GM06990 (cell line): ENCODE results near the gene ZFAND3.

Experiments used
- DNase-seq: peaks from one replicate; pipeline ENCODE4 v3.0.0-alpha.2; 2011; ENCODE audit not compliant: insufficient read length; ENCODE audit errors: extremely low read depth
- H3K27me3 ChIP-seq: replicated peaks from 2 replicates; pipeline ENCODE4 v1.6.0; 2011; ENCODE audit warnings: low read length; ENCODE audit not compliant: control insufficient read depth, insufficient read depth
- H3K36me3 ChIP-seq: 2 replicates; pipeline ENCODE4 v1.5.1; 2011; ENCODE audit warnings: low read length; ENCODE audit not compliant: control insufficient read depth, insufficient read depth
- H3K4me3 ChIP-seq: replicated peaks from 2 replicates; pipeline ENCODE4 v1.5.1; 2011; ENCODE audit warnings: low read depth, mild to moderate bottlenecking, control low read depth, low read length
- TF ChIP-seq, protein P1 (sequence below): IDR thresholded peaks from 2 replicates; pipeline ENCODE4 v1.5.1; 2011; ENCODE audit warnings: low read length, control low read depth, mild to moderate bottlenecking, inconsistent platforms; ENCODE audit not compliant: insufficient read depth, poor library complexity, severe bottlenecking

The ZFAND3 gene

DNA sequence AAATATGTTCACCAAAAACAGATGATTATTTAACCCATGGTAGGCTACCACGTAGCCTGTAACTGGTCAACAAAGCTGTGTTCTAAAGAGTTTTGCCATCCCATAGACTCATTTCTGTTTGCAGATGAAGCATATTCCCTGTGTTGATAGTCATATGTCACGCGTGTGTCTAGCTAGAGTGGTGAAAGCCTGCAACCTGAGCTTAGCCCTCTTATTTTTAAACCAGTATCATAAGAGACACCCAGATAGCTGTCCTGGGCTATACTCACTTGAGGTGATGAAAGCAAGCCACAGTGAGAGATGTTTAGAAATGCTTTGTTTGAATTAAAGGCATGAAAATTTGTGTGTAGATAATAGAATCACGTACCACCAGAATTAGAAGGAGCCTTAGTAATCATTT, 307.8 kb downstream of the ZFAND3 start:
- DNase-seq: no peak
- Histone ChIP-seq H3K36me3 (peaks cover 4% of the 10 kb centered on the region), H3K27me3 (no peaks in the 10 kb centered on the region), H3K4me3 (no peak overlapping the region)
- TF ChIP-seq, protein P1, sequence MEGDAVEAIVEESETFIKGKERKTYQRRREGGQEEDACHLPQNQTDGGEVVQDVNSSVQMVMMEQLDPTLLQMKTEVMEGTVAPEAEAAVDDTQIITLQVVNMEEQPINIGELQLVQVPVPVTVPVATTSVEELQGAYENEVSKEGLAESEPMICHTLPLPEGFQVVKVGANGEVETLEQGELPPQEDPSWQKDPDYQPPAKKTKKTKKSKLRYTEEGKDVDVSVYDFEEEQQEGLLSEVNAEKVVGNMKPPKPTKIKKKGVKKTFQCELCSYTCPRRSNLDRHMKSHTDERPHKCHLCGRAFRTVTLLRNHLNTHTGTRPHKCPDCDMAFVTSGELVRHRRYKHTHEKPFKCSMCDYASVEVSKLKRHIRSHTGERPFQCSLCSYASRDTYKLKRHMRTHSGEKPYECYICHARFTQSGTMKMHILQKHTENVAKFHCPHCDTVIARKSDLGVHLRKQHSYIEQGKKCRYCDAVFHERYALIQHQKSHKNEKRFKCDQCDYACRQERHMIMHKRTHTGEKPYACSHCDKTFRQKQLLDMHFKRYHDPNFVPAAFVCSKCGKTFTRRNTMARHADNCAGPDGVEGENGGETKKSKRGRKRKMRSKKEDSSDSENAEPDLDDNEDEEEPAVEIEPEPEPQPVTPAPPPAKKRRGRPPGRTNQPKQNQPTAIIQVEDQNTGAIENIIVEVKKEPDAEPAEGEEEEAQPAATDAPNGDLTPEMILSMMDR: no peak

- H3K27me3 ChIP-seq: no peaks in the 10 kb centered on the region
- DNase-seq: no peak
- peaks cover 3% of the 10 kb centered on the region for H3K36me3 ChIP-seq
- no peak overlapping the region for H3K4me3 ChIP-seq
- TF ChIP-seq, protein P1: no peak
These were observed 312.0 kb downstream of the ZFAND3 start for GRCh38 chr6:38131527-38131965.

GRCh38 chr6:38133932-38134703, 314.6 kb downstream of the ZFAND3 start:
- peaks cover 3% of the 10 kb centered on the region for H3K36me3 ChIP-seq
- no peaks in the 10 kb centered on the region for H3K27me3 ChIP-seq
- TF ChIP-seq, protein P1: no peak
- DNase-seq: no peak
- H3K4me3 ChIP-seq: no peak overlapping the region

DNA sequence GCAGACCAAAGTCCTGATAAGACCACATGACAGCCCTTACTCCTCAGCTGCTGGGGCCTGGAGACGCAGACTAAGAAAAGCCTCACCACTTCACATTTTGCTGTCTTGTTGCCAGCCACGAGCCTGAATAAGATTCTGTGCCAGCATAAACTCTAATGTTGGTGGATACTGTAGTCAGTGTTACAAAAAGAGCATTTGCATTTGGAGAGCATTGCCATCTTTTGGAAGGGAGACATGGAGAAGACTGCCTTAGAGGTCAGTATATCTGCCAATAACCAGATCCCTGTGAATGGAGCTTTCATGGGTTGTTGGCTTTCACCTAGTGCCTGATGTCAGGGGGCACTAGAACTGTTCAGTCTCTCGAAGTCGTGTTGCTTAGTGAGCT, 315.2 kb downstream of the ZFAND3 start:
- DNase-seq: no peak
- H3K27me3 ChIP-seq: no peaks in the 10 kb centered on the region
- no peak overlapping the region for H3K4me3 ChIP-seq
- H3K36me3 ChIP-seq: peaks cover 3% of the 10 kb centered on the region
- TF ChIP-seq, protein P1: no peak

- no peak for DNase-seq
- no peak overlapping the region for H3K4me3 ChIP-seq
- TF ChIP-seq, protein P1: no peak
- no peaks in the 10 kb centered on the region for H3K27me3 ChIP-seq
- H3K36me3 ChIP-seq: peaks cover 3% of the 10 kb centered on the region
These were observed 317.0 kb downstream of the ZFAND3 start for GRCh38 chr6:38136547-38136946.

DNA sequence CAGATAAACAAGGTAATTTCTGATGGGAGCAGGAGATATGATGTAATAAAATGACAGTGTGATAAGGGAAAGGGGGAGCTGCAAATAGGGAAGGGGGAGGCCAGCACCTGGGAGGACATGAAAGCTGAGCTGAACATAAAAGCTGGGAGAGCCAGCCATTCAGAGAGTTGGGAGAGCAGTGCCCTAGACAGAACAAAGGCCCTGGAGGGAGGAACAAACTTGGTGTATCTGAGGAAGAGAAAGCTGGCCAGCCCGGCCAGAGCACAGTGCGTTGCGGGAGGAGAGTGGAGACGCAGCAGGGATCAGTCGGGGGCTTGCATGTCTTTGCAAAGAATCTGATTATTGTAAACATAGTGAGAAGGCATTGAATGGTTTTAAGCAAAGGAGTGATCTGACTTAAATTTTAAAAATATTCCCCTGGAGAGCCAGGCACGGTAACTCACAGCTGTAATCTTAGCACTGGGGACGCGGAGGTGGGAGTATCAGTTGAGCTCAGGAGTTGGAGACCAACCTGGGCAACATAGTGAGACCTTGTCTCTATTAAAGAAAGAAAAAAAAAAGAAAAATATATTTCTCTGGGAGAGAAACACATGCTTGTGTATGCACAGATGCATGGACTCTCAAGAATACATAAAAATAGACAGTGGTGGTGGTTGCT, 318.2 kb downstream of the ZFAND3 start:
- TF ChIP-seq, protein P1: no peak
- DNase-seq: no peak
- Histone ChIP-seq H3K4me3 (no peak overlapping the region), H3K27me3 (no peaks in the 10 kb centered on the region), H3K36me3 (peaks cover 3% of the 10 kb centered on the region)
